GM12865 (cell line): ENCODE data around the gene GDF3.

Experiments
- DNase-seq: peaks from one replicate; pipeline ENCODE4 v3.0.0; 2010; ENCODE audit warnings: low read depth
- H3K4me3 ChIP-seq: 2 replicates; pipeline ENCODE4 v1.5.1; 2011; ENCODE audit warnings: mild to moderate bottlenecking, low read depth, low read length, control low read depth
- TF ChIP-seq, protein P1 (sequence below): IDR thresholded peaks from 2 replicates; pipeline ENCODE4 v1.5.1; 2011; ENCODE audit warnings: low read length, control low read depth, low read depth, inconsistent platforms; ENCODE audit not compliant: insufficient read depth; ENCODE audit errors: missing control alignments

Gene GDF3

DNA sequence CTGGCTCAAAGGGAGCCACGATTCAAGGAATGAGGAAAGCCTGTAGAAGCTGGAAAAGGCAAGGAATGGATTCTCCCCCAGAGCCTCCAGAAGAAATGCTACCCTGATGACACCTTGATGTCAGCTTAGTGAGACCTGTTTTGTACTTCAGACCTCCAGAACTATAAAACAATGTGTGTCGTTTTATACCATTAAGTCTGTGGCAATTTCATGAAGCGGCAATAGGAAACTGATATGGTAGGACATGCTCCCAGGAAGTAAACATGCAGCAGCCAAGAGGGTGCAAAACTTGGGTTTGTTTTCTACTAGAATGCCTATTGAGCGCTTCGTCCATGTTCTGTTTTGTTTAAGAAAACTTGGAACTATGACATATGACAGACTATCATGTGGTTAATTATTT lies 27.4 kb downstream of the GDF3 start:
- H3K4me3 ChIP-seq: no peak overlapping the region
- DNase-seq: no peak
- TF ChIP-seq, protein P1, sequence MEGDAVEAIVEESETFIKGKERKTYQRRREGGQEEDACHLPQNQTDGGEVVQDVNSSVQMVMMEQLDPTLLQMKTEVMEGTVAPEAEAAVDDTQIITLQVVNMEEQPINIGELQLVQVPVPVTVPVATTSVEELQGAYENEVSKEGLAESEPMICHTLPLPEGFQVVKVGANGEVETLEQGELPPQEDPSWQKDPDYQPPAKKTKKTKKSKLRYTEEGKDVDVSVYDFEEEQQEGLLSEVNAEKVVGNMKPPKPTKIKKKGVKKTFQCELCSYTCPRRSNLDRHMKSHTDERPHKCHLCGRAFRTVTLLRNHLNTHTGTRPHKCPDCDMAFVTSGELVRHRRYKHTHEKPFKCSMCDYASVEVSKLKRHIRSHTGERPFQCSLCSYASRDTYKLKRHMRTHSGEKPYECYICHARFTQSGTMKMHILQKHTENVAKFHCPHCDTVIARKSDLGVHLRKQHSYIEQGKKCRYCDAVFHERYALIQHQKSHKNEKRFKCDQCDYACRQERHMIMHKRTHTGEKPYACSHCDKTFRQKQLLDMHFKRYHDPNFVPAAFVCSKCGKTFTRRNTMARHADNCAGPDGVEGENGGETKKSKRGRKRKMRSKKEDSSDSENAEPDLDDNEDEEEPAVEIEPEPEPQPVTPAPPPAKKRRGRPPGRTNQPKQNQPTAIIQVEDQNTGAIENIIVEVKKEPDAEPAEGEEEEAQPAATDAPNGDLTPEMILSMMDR: no peak

DNA sequence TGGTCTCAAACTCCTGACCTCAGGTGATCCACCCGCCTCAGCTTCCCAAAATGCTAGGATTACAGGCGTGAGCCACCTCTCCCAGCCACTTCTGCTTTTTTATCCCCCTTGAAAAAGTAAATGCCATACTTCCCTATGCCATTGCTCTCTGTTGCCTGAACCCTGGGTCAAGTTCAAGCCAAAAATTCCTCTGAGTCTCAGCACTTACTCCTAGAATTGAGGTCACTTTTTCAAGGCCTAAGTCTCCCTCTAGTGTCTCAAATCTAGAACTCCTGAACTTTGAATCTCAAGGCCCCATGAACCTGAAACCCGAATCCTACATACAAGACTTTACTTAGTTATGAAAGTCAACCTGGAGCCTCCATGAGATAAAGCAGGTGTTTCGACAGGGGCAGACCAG lies 28.4 kb downstream of the GDF3 start:
- no peak for DNase-seq
- TF ChIP-seq, protein P1: no peak
- H3K4me3 ChIP-seq: no peak overlapping the region

DNA sequence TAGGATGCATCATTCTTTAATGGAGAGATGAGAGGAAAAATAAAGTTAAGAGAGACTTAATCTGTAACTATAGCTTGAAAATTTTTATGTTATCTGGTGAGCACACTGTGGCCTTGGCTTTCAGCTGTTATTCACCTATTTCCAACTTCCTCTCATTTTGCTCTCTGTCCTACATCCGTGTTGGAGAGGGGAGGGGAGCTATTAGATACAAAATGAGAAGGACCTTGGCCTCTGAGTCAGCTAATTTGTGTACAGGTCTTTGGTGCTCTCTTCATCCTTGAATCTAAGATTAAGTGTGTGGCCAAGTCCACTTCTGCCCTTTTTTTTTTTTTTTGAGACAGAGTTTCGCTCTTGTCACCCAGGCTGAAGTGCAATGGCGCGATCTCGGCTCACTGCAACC lies 29.0 kb downstream of the GDF3 start:
- no peak overlapping the region for H3K4me3 ChIP-seq
- TF ChIP-seq, protein P1: no peak
- no peak for DNase-seq

DNA sequence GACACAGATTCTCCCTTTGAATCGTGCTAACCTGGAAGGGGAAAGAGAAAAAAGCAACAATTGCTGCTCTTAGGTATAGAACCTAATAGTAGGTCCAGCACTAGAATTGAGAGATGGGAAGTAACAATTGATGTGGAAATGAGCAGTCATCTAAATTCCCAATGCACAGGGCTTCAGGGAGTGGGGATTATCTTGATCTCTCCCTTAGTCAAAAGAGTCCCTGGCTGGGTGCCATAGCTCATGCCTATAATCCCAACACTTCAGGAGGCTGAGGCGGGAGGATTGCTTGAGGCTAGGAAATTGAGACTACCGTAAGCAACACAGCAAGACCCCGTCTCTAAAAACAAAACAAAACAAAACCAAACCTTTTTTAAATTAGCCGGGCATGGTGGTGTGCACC lies 33.8 kb downstream of the GDF3 start:
- TF ChIP-seq, protein P1: no peak
- H3K4me3 ChIP-seq: no peak overlapping the region
- no peak for DNase-seq

DNA sequence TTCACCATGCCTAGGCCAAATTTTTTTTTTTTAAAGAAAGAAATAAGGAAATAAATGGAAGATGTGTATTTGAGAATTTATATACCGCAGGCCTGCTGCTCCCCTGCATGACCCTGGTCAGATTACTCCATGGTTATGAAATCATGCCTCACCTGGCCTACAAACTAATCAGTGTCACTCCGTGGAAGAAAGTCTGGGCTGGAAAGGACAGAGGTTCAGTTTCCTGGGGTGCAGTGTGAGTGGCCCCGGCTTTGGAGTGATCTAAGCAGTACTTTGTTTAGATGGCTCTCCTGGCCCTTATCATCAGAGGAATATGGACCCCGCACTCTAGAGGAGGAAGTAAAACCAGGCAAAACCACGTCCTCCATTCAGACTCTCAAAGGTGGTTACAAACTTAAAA lies 39.5 kb downstream of the GDF3 start:
- no peak overlapping the region for H3K4me3 ChIP-seq
- TF ChIP-seq, protein P1: no peak
- DNase-seq: no peak

DNA sequence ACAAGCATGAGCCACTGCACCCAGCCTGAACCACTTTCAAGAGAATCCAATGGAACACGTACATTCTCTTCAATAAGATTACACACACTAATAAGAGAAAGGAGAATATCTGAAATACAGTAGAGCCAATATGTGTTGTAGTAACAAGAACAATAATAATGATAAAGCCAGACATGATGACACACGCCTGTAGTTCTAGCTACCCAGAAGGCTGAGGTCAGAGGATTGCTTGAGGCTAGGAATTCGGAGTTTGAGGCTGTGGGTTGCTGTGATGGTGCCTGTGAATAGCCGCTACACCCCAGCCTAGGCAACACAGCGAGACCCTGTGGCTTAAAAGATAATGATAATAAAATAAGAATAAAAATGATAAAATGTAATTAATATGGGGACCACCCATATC lies 45.5 kb downstream of the GDF3 start:
- no peak for DNase-seq
- H3K4me3 ChIP-seq: no peak overlapping the region
- TF ChIP-seq, protein P1: no peak

DNA sequence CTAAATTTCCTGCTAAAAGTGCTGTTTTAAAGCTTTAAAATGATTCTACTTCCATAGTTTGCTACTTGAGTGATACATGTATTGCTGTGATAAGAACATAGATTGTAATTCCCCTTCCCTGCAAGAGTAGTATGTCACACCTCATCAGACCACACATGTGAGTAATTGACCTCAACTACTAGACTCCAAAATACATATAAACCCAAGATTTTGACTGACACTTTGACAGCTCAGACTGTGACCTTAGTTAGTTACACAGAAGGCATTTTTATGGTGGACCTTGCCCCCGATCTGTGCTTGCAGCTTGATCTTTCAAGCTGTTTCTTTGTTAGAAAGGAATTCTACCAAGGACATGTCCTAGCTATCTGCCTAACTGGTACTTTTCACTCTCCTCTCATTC lies 48.5 kb downstream of the GDF3 start:
- DNase-seq: no peak
- no peak overlapping the region for H3K4me3 ChIP-seq
- TF ChIP-seq, protein P1: no peak
